OCI-LY7 (cell line): ENCODE data around the gene GET4.

Source experiments
- CTCF ChIP-seq: fragments of 200-600 bp; sonication (generic); conservative IDR thresholded peaks from 2 replicates; pipeline ENCODE4 v1.5.1; 2014; ENCODE audit warnings: mild to moderate bottlenecking, antibody characterized with exemption, low read length, moderate library complexity, mixed read lengths
- EZH2phosphoT487 ChIP-seq: fragments of 200-600 bp; sonication (generic); IDR thresholded peaks from 2 replicates; pipeline ENCODE4 v1.6.1; 2018; ENCODE audit warnings: low read depth, borderline replicate concordance, mild to moderate bottlenecking, mixed run types, antibody characterized with exemption, low read length, moderate library complexity, mixed read lengths

GRCh38 chr7:844514-844913 is 31.8 kb upstream of the GET4 start:
- TF ChIP-seq CTCF = no peak
- TF ChIP-seq EZH2phosphoT487 = no peak
